ES-I3 (cell line): ENCODE results near the gene NMUR1.
"Not testable (repeated sequence)": the region's sequence is repeated elsewhere in the genome, so short reads cannot be mapped to it uniquely, and the experiment has no call there.

Experiments
- H3K36me3 ChIP-seq: 2 replicates; pipeline ENCODE4 v1.6.1; 2013; ENCODE audit warnings: mild to moderate bottlenecking, low read length, control low read depth, moderate library complexity; ENCODE audit not compliant: insufficient read depth
- H3K4me1 ChIP-seq: 2 replicates; pipeline ENCODE4 v1.6.1; 2013; ENCODE audit warnings: mild to moderate bottlenecking, control low read depth, low read length; ENCODE audit not compliant: insufficient read depth
- H3K9ac ChIP-seq: 2 replicates; pipeline ENCODE4 v1.6.1; 2013; ENCODE audit warnings: low read depth, mild to moderate bottlenecking, low read length, moderate library complexity
- H3K9me3 ChIP-seq: 2 replicates; pipeline ENCODE4 v1.6.1; 2013; ENCODE audit warnings: mild to moderate bottlenecking, low read length, moderate library complexity; ENCODE audit not compliant: control insufficient read depth, insufficient read depth

NMUR1 gene

DNA sequence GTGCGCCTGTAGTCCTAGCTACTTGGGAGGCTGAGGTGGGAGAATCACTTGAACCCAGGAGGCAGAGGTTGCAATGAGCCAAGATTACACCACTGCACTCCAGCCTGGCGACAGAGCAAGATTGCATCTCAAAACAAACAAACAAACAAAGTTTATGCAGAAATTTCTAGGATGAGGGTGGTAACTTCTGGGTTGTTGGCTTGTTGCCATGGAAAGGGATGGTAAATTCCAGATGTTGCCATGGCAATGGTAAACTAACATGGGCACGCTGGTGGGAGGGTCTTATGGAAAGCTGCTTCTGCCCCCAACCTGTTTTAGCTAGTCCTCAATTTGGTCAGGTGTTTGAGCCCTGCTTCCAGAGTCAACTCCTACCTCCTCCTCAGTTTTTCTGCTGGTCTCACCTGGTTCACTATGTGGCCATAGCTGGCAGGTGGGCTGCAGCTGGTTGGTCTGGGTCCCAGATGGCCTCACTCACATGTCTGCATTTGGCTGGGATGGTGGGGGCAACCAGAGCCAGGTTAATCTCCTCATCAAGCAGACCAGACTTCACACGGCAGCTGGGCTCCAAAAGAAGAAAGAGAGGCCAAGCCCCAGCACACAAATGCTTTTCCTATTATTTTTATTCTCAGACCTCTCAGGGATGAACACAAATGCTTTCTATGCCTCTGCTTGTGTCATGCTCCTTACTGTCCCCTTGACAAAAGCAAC, 35.8 kb upstream of the NMUR1 start:
- H3K9me3 ChIP-seq, result no peaks in the 10 kb centered on the region; the same call in 1 of the 2 replicates
- H3K4me1 ChIP-seq, result peaks cover 20% of the 10 kb centered on the region
- no peaks in the 10 kb centered on the region for H3K36me3 ChIP-seq
- H3K9ac ChIP-seq, result no peak overlapping the region

DNA sequence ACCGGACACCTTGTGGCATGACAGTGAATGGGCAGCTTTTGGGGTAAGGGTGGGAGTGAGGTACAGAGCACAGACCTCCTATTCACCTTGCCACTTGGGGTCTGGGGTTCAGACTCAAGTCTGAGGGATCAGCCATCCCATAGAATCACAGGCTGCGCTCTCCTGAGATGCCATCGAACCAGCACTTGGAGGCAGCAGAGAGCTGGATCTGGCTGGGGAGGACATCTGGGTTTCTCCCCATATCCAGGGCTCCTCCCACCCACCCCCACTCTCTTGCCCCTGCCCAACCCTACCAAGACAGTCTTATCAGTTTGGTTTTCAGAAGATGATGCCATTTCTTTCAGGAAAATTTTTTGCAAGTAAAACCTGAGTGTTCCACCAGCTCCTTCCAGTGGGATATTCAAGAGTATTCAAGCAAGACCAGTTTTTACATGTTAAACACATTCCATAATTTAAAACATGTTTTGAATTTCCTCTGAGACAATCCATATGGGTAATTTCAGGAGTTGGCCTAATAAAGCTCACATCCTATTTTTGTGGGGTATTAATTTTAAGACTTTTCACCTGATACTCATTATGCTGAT, 33.2 kb upstream of the NMUR1 start:
- Histone ChIP-seq H3K9me3 (no peaks in the 10 kb centered on the region; the same call in 1 of the 2 replicates), H3K4me1 (peaks cover 11% of the 10 kb centered on the region), H3K36me3 (no peaks in the 10 kb centered on the region), H3K9ac (no peak overlapping the region)

DNA sequence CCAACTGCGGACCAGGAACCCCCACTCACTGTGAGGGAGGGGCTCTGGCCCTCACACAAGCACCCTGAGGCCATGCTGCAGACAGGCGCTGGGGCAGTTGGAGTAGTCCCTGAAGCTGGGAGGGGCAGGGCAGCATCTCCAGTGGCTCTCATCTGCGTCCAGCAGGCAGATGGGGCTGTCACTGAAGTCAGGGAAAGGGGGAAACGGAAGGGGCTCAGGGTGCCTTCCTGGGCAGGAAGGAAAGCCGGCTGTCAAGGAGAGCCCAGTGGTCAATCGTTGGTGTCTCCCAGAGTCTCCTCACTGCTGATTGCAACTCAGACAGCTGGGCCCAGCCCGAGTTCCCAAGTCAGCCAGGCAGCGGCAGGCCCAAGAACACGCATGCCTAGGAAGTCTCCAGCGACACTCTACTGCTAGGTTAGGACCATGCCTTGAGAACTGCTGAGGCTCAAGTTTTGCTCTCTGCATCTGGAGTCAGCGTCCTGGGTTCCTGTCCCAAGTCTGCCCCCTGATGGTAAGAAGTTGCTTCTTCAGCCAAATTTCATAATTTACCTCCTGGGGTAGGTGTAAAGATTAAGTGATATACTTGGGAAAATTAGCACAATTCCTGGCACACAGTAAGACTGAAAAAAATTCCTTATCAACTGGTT, 27.4 kb upstream of the NMUR1 start:
- Histone ChIP-seq H3K4me1 (no peaks in the 10 kb centered on the region), H3K9me3 (peaks cover 8% of the 10 kb centered on the region; the same call in 1 of the 2 replicates), H3K36me3 (no peaks in the 10 kb centered on the region), H3K9ac (no peak overlapping the region)

DNA sequence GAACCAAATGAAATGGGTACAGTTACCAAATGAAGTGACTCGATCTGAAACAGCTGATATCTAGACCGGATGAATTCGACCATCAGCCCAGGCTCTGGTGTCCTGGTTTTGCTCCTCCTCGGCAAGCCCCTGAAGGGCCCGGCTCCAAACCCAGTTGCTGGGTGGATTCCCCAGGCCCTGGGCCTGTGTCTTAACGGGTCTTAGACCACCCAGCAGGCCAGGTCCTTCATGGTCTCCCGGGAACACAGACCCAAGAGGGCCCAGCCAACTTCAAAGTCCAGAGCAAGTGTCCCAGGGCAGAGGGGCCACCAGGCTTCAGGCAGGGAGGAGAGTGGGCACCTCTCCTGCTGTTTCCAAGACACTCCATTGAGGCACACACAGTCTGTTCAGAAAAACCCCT, 26.7 kb upstream of the NMUR1 start:
- Histone ChIP-seq H3K36me3 (no peaks in the 10 kb centered on the region), H3K9me3 (peaks cover 8% of the 10 kb centered on the region; the same call in 1 of the 2 replicates), H3K4me1 (no peaks in the 10 kb centered on the region), H3K9ac (no peak overlapping the region)

DNA sequence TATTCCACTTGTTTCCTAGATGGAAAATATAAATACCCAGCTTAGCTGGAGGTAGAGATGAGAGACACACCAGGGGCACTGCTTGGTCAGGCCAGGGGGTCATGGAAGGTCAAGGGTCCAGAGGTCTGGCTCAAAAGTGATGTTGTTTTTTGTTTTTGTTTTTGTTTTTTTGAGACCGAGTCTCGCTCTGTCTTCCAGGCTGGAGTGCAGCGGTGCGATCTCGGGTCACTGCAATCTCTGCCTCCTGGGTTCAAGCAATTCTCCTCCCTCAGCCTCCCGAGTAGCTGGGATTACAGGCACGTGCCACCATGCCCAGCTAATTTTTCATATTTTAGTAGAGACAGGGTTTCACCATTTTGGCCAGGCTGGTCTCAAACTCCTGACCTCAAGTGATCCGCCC, 26.3 kb upstream of the NMUR1 start:
- H3K9ac ChIP-seq, result not testable (repeated sequence)

DNA sequence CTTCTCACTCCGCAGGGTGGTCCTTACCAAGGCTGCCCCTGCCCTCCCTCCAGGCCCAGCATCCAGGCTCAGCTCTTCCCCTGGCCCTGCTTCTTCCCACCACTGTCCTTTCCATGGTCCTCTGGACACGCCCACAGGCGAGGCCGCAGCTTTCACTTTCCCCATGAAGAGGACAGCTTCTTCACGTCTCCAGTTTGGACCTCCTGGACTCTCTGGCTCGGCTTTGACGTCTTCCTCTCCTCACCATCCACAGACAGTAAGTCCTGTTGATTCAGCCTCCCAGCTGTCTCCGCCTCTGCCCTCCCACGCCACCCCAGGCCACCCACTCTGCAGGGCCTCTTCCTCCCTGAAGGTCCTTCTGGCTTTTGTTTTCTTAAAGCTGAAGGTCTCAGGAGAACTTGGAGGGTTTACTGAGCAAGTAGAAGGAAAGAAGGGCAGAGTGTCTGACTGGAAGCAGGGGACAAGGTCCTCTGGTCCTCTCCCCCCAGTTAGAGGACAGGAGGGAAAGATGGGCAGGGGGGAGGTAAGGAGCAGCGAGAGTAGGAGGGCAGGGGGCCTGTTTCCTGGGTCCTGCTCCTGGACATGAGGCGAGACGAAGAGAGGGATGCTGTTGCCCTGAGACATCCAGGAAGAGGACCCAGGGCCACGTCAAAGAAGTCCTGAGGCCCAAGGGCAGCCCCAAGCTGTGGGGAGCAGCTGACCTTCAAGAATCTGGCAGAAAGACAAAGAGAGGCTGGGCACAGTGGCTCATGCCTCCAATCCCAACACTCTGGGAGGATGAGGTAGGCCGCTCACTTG, 24.7 kb upstream of the NMUR1 start:
- Histone ChIP-seq H3K4me1 (no peaks in the 10 kb centered on the region), H3K9me3 (peaks cover 8% of the 10 kb centered on the region; the same call in 1 of the 2 replicates), H3K9ac (no peak overlapping the region), H3K36me3 (no peaks in the 10 kb centered on the region)

More for the DNA sequence above, 26.3 kb upstream of the NMUR1 start:
- H3K4me1 ChIP-seq, H3K9me3 ChIP-seq, H3K36me3 ChIP-seq: not testable (repeated sequence)

DNA sequence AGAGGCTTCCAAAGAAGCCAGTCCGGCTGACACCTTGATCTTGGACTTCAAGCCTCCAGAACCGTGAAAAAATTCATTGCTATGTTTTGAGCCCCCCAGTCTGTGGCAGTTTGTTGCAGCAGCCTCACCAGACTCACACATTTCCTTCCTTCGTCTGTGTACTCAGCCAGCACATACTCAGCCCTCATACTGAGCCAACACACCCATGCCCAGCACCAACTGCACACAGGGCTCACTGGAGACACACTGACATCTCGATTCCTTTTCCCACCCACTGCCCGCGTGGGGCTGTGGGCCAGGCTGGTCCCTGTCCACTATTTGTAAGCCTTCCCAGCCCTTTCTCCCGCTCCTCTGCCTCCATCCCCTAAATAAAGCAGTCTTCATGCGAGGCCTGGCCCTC, 24.1 kb upstream of the NMUR1 start:
- Histone ChIP-seq H3K9ac (no peak overlapping the region), H3K4me1 (no peaks in the 10 kb centered on the region), H3K36me3 (no peaks in the 10 kb centered on the region), H3K9me3 (peaks cover 8% of the 10 kb centered on the region; the same call in 1 of the 2 replicates)

DNA sequence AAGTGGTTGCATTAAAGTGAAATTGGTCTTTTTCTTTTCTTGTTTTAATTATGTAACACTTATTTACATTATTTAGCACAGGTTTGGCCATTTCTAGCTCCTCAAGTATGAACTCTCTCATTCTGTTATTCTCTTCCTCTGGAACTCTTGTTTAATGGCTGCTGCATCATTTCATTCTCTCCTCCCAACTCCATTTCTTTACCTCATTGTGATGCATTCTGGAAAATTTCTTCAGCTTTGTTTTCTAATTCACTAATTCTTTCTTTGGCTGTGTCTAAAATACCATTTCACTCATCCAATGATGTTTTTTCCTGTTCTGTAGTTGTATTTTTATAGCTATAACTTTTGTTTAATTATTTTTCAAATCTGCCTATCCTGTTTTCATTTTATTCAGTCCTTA, 22.5 kb upstream of the NMUR1 start:
- Histone ChIP-seq H3K9me3 (peaks cover 8% of the 10 kb centered on the region; the same call in 1 of the 2 replicates), H3K9ac (no peak overlapping the region), H3K36me3 (no peaks in the 10 kb centered on the region), H3K4me1 (no peaks in the 10 kb centered on the region)

DNA sequence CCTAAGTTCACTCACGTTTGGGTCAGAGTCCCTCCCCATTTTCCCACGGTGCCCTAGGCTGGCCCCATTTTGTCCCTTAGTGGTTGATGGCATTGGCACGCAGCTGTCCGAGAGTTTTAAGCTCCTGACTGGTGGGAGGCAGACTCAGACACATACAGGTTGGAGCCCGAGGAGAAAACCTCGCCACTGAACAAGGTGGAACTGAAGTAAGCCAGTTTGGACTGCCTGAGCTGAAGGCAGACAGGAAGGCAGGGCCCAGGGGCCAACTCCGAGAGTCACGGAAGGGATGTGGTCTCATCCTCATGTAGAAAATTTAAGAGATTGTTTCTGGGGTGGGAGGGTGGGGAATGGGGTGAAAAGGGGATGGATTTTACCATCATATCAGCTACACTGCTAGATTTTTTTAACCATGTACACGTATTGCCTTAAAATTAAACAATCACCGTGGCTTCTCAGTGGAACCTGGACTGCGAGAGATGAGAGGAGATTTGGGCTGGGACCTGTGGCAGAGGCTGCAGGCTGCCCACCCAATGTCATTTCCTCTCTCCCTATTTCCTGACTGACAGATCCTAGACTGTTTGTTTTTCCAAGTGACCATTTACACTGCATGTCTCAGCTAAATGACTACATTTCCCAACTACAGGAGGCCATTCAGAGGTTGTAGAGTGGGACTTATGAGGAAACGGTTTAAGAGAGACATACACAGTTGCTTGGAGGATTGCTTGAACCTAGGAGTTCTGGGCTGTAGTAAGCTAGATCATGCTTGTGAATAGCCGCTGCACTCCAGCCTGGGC, 19.4 kb upstream of the NMUR1 start:
- Histone ChIP-seq H3K4me1 (no peaks in the 10 kb centered on the region), H3K36me3 (no peaks in the 10 kb centered on the region), H3K9ac (no peak overlapping the region), H3K9me3 (peaks cover 8% of the 10 kb centered on the region; the same call in 1 of the 2 replicates)

DNA sequence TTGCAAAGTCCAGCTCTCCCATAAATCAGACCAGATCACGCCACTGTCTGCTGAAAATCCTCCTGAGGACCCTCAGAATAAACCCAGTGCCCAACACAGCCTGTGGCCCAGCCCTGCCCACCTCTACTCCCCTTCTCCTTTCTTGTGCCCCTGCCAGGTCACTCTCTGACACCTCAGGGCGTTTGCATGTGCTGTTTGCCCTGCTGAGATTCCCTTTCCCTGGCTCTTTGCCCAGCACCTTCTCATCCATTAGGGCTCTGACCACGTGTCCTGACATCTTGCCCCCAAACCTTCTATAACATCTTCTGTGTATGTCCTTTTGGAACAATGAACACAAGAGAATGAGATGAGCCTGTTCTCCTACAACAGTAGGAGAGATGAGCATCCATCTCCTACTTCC, 18.5 kb upstream of the NMUR1 start:
- Histone ChIP-seq H3K4me1 (no peaks in the 10 kb centered on the region), H3K36me3 (no peaks in the 10 kb centered on the region), H3K9me3 (peaks cover 8% of the 10 kb centered on the region; the same call in 1 of the 2 replicates), H3K9ac (no peak overlapping the region)

DNA sequence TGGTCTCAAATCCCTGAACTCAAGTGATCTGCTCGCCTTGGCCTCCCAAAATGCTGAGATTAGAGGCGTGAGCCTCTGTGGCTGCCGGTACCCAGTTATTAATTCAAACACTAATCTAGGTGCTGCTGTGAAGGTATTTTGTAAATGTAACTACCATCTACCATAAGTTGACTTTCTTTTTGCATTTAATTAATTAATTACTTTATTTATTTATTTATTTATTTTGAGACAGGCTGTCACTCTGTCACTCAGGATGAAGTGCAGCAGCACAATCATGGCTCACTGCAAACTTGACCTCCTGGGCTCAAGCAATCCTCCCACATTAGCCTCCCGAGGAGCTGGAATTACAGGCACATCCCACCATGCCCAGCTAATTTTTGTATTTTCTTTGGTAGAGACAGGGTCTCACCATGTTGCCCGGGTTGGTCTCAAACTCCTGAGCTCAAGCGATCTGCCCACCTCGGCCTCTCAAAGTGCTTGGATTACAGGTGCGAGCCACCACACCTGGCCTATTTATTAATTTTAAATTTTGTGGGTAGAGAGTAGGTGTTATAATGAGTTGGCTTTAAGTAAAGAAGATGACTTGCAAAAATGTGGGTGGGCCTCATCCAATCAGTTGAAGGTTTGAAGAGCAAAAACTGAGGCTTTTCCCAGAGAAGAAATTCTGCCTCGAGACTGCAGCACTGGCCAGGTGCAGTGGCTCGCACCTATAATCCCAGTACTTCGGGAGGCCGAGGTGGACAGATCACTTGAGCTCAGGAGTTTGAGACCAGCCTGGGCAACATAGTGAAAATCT, 17.3 kb upstream of the NMUR1 start:
- Histone ChIP-seq H3K4me1 (no peaks in the 10 kb centered on the region), H3K36me3 (no peaks in the 10 kb centered on the region), H3K9me3 (no peaks in the 10 kb centered on the region; the same call in 1 of the 2 replicates), H3K9ac (no peak overlapping the region)

DNA sequence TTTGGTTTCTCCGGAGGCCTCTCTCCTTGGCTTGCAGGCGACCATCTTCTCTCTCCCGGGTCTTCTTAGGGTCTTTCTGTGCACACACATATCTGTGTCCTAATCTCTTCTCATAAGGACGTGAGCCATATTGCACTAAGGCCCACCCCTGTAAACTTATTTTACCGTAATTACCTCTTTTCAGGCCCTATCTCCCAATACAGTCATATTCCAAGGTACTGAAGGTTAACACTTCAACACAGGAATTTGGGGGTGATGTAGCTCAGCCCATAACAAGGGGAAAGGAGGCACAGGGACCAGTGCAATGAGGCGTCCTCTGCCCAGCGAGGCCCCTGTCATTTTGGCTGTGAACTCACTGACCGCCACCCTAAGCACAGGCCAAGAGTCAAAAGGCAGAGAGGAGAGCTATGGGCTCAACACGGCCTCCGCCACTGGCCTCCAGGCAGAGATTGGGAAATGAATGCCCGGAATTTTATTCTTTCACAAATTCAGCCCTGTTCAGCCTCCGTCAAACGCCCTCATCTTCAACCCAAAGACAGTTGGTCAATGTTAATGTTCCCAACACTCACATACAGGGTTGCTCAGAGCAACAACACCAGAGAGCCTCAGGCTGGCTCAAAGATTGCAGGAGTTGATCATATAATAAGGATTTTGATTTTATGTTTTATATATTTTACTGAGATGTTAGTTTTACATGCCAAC, 15.9 kb upstream of the NMUR1 start:
- H3K9ac ChIP-seq, result no peak overlapping the region
- no peaks in the 10 kb centered on the region for H3K36me3 ChIP-seq
- H3K4me1 ChIP-seq, result no peaks in the 10 kb centered on the region
- no peaks in the 10 kb centered on the region; the same call in 1 of the 2 replicates for H3K9me3 ChIP-seq
